Lower leg skin (tissue), 3 donors: Measurements from ENCODE around the gene MACF1.

Experiments
- POLR2A ChIP-seq, 2 donors: fragments of 450-650 bp; IDR thresholded peaks; one replicate each; pipeline ENCODE4 v1.6.1; 2016 to 2017; ENCODE audit warnings: antibody characterized with exemption in 2 of 2, mild to moderate bottlenecking in 1 of 2, moderate library complexity in 1 of 2
- TF ChIP-seq, protein P1 (sequence below), 3 donors: fragments of 450-650 bp; IDR thresholded peaks; one replicate each; pipeline ENCODE4 v1.5.1; 2016; ENCODE audit warnings: antibody characterized with exemption in 3 of 3, mild to moderate bottlenecking in 3 of 3, moderate library complexity in 2 of 3

DNA sequence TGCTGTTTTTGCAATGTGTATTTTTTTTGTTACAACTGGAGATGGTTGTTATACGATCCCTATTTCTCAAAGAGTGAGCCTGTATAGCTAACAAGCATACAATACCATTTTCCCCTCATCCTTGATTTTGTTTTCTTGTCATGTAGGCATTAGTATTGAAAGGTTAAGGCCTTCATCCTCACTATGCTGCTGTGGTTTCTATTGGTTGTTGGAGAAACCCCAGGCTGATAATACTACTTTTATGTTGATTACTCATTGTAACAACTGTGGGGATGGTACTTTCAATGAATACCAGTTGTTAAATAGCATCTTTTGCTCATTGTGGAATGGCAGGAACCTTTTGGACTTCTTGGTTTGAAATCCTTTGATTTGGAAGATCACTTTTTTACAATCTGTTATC is 39.0 kb upstream of the MACF1 start:
- TF ChIP-seq, protein P1, sequence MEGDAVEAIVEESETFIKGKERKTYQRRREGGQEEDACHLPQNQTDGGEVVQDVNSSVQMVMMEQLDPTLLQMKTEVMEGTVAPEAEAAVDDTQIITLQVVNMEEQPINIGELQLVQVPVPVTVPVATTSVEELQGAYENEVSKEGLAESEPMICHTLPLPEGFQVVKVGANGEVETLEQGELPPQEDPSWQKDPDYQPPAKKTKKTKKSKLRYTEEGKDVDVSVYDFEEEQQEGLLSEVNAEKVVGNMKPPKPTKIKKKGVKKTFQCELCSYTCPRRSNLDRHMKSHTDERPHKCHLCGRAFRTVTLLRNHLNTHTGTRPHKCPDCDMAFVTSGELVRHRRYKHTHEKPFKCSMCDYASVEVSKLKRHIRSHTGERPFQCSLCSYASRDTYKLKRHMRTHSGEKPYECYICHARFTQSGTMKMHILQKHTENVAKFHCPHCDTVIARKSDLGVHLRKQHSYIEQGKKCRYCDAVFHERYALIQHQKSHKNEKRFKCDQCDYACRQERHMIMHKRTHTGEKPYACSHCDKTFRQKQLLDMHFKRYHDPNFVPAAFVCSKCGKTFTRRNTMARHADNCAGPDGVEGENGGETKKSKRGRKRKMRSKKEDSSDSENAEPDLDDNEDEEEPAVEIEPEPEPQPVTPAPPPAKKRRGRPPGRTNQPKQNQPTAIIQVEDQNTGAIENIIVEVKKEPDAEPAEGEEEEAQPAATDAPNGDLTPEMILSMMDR (IDR thresholded peaks at IDR 0.05): no peak
- TF ChIP-seq POLR2A (IDR thresholded peaks at IDR 0.05): no peak
